GF-D8 (cell line): Measurements from ENCODE around the gene MORC3.
"Not testable (repeated sequence)": the region's sequence is repeated elsewhere in the genome, so short reads cannot be mapped to it uniquely, and the experiment has no call there.

Experiments used
- DNase-seq: peaks from one replicate; lab custom pipeline; 2025; lab: John Stamatoyannopoulos, UW

MORC3 gene, protein sequence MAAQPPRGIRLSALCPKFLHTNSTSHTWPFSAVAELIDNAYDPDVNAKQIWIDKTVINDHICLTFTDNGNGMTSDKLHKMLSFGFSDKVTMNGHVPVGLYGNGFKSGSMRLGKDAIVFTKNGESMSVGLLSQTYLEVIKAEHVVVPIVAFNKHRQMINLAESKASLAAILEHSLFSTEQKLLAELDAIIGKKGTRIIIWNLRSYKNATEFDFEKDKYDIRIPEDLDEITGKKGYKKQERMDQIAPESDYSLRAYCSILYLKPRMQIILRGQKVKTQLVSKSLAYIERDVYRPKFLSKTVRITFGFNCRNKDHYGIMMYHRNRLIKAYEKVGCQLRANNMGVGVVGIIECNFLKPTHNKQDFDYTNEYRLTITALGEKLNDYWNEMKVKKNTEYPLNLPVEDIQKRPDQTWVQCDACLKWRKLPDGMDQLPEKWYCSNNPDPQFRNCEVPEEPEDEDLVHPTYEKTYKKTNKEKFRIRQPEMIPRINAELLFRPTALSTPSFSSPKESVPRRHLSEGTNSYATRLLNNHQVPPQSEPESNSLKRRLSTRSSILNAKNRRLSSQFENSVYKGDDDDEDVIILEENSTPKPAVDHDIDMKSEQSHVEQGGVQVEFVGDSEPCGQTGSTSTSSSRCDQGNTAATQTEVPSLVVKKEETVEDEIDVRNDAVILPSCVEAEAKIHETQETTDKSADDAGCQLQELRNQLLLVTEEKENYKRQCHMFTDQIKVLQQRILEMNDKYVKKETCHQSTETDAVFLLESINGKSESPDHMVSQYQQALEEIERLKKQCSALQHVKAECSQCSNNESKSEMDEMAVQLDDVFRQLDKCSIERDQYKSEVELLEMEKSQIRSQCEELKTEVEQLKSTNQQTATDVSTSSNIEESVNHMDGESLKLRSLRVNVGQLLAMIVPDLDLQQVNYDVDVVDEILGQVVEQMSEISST

GRCh38 chr21:36319767-36320420, at the start of gene MORC3:
Gene MORC3, plus strand, starts transcription at chr21:36320197. Its CDS starts 68 bp downstream, at chr21:36320265.
- peak; percentile 99 for DNase-seq

- not testable (repeated sequence) for DNase-seq
These were observed 49.0 kb upstream of the MORC3 start for GRCh38 chr21:36270786-36271695.

DNA sequence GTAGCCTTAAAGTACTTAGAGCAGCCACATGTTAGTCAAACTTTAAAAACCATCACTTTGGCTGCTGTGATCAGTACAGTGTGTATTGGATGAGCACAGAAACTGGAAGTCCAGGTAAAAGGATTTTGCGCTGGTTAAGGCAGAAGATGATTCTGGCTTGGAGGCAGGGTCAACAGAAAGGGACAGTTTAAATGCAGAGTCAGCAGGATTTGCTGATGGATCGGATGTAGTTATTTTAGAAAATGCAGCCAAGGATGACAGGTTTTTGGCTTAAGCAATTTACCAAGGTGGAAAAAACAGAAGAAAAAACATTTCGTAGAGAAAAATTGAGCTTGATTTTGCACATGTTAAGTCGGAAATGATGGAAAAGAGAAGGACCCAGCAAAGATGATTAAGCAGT, 45.9 kb upstream of the MORC3 start:
- no peak for DNase-seq

DNA sequence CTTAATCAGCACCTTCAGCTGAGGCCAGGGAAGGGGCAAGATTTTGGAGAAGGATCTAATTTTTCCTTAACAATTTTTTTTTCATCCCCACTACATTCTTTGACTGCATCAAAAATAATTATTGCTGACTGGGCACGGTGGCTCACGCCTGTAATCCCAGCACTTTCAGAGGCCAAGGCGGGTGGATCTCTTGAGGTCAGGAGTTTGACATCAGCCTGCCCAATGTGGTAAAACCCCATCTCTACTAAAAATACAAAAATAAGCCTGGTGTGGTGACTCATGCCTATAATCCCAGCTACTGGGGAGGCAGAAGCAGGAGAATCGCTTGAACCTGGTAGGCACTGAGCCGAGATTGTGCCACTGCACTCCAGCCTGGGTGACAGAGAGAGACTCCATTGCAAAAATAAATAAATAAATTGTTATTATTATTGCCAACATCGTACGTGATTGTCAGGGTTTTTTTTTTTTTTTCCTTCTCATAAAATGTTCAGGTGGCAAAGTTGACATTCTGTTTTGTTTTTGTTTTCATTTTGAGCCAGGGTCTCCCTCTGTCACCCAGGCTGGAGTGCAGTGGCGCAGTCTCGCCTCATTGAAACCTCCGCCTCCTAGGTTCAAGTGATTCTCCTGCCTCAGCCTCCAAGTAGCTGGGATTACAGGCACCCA, 37.3 kb upstream of the MORC3 start:
- no peak for DNase-seq

GRCh38 chr21:36283231-36283622, 36.8 kb upstream of the MORC3 start:
- not testable (repeated sequence) for DNase-seq

DNA sequence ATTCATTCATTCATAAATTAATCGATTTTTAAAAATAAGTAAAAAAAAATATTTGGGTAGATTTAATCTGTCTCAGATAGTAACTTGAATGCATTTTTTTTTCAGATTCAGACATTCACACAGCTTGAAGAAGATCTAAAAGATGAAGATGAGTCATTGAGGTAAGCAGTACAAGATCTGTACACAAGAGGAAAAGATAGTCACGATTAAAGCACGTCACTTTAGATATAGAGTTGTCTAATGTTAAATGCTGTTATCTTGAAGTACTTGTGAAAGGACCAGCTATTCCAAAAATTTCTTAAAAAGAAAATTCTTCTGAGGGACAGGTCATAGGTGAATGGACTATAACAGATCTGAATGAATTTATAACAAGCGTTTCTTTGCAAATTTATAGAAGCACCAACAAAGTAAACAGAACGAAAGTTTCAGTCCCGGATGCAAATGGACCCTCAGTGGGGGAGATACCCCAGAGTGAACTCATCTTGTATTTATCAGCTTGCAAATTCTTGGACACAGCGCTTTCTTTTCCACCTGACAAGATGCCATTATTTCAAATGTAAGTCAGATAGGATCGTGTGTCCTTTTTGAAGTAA, 31.2 kb upstream of the MORC3 start:
- no peak for DNase-seq

- no peak for DNase-seq
These were observed 28.5 kb upstream of the MORC3 start for GRCh38 chr21:36291509-36291908.

- no peak for DNase-seq
These were observed 22.5 kb upstream of the MORC3 start for GRCh38 chr21:36297406-36297937.

GRCh38 chr21:36297938-36298572, 21.9 kb upstream of the MORC3 start:
- DNase-seq = peak; percentile 49

- DNase-seq = no peak
These were observed 13.0 kb upstream of the MORC3 start for GRCh38 chr21:36306872-36307534.

- DNase-seq = no peak
These were observed 10.0 kb upstream of the MORC3 start for GRCh38 chr21:36310016-36310415.

DNA sequence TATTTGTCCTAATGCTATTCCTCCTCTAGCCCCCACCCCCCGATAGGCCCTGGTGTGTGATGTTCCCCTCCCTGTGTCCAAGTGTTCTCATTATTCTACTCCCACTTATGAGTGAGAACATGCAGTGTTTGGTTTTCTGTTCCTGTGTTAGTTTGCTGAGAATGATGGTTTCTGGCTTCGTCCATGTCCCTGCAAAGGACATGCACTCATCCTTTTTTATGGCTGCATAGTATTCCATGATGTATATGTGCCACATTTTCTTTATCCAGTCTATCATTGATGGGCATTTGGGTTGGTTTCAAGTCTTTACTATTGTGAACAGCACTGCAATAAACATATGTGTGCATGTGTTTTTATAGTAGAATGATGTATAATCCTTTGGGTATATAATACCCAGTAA, 6.6 kb upstream of the MORC3 start:
- not testable (repeated sequence) for DNase-seq

DNA sequence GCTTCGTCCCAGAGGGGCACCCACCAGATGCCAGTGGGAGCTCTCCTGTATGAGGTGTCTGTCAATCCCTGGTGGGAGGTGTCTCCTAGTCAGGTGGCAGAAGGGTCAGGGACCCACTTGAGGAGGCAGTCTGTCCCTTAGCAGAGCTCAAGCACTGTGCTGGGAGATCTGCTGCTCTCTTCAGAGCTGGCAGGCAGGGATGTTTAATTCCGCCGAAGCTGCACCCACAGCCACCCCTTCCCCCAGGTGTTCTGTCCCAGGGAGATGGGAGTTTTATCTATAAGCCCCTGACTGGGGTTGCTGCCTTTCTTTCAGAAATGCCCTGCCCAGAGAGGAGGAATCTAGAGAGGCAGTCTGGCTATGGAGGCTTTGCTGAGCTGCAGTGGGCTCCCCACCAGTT, 4.0 kb upstream of the MORC3 start:
- not testable (repeated sequence) for DNase-seq

GRCh38 chr21:36316872-36317484, 3.0 kb upstream of the MORC3 start:
- DNase-seq = no peak

DNA sequence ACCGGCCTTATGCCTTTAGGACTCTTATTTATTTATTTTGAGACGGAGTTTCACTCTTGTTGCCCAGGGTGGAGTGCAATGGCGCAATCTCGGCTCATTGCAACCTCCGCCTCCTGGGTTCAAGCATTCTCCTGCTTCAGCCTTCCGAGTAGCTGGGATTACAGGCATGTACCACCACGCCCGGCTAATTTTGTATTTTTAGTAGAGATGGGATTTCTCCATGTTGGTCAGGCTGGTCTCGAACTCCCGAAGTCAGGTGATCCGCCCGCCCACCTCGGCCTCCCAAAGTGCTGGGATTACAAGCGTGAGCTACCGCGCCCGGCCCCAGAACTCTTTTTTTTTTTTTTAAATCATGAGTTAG, 611 bp upstream of the MORC3 start:
- not testable (repeated sequence) for DNase-seq

DNA sequence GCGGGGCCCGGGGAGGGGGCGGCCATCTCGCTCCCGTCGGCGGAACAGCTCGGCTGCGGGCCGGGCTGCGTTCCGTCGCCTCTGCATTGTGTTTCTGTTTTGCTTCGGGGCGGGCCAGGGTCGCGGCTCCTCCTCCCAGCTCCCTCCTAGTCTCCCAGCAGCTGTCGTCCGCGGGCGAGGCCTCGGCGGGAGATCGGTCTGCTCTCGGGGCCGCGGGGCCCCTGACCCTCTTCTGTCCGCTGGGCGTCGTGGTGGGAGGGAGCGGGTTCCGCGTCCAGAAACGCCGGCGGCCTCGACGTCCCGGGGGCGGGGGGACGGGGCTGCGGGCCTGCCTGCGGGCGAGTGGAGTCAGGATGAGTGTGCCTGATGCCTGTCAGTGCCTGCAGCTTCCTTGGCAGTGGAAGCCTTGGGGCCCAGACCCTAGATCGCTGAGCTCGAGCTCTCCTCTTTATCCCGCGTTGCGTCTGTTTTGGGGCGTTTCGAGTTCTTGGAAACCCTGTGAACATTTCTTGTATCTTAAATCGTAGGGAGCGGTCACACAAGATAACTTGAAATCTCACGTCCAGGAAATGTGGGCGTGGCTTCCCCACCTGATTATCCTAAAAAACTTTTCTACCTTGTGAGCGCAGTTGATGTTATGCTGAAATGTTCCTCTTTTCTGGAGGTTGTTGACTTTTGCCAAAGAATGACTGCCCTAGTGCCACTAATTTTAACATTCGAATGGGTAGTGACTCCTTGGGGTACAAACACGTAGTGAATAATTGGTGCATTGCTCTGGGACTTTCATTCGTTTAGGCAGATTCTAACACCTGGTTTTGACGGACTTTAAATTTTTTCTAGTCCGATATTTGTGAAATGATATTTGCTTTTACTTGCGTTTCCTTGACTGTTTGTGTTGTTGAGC, 676 bp downstream of the MORC3 start:
- DNase-seq = peak; percentile 59

DNA sequence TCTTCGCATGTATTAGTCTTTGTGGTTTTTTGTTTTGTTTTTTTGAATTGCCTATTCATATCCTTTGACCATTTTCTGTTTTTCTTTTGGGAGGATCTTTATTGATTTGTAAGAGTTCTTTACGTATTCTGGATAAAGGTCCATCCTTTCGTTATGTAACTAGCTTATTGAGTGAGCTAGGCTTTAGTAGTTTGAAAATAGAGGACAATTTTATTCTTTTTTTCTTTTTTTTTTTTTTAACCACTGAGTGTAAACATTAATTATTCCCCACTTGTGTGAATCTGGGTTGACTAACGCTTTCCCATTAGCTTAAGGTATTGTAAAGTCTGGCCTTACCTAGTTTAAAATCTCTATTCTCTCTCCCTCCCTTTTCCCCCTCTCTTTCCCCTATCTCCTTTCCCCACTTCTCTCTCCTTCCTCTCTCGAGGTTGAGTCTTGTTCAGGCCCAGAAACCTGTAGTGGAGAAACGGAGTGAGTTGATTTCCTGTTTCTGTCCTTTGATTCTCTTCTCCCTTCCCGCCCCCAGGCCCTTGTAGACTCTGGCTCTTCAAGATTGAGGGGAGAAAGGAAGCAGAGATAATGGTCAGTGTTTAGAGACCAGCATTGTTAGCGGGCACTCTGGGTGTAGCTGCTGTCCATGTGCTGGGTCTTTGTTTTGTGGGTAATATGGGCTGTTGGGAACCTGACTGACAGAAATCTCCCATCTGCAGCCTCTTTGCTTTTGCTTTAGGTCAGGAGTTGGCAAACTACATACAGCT, 1.5 kb downstream of the MORC3 start:
- DNase-seq = peak; percentile 54
